CD4-positive, alpha-beta T cell treated with Interleukin-6 at 100 ng/mL for 8 hours (primary cell): ENCODE data around the gene AGPAT2.
"Not testable (repeated sequence)": the region's sequence is repeated elsewhere in the genome, so short reads cannot be mapped to it uniquely, and the experiment has no call there.

Experiments used
- DNase-seq: peaks from one replicate; pipeline ENCODE4 v3.0.0-alpha.2; 2020; ENCODE audit warnings: mixed read lengths, low spot score

The AGPAT2 gene

DNA sequence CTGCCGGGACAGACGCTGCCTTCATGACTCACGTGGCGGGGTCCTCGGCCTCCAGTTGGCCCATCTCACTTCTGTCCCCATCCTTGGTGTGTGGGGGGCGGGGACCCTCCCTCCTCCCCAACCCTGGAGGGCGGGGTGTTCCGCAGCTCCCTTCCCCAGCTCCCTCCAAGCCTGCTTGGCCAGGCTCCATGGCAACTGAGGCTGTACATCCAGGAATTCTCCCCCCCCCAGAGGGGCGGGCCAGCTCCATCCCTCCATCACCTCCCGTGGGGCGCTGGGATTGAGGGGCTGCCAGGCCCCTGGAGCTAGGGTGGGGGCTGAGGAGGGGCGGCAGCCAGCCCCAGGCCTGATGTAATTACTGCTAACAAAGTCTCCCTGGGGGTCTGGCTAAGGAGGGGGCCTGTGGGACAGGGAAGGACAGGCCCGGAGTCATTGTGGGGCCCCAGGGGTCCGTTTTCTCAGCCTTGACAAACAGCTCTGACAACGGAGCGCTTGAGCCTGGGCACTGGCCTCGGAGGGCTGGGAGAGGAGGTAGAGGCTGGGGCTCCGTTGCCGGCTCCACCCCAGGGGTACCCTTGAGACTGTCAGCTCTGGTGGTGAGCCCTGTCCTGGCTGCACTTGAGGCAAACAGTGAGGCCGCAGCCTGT lies 33.1 kb upstream of the AGPAT2 start:
- DNase-seq: no peak

GRCh38 chr9:136719195-136719880 lies 32.1 kb upstream of the AGPAT2 start:
- no peak for DNase-seq

- DNase-seq: no peak
Measured at GRCh38 chr9:136718345-136719194, 31.3 kb upstream of the AGPAT2 start.

GRCh38 chr9:136717399-136717798 lies 30.1 kb upstream of the AGPAT2 start:
- DNase-seq: no peak

- DNase-seq: no peak
Measured at GRCh38 chr9:136714893-136715274, 27.6 kb upstream of the AGPAT2 start.

DNA sequence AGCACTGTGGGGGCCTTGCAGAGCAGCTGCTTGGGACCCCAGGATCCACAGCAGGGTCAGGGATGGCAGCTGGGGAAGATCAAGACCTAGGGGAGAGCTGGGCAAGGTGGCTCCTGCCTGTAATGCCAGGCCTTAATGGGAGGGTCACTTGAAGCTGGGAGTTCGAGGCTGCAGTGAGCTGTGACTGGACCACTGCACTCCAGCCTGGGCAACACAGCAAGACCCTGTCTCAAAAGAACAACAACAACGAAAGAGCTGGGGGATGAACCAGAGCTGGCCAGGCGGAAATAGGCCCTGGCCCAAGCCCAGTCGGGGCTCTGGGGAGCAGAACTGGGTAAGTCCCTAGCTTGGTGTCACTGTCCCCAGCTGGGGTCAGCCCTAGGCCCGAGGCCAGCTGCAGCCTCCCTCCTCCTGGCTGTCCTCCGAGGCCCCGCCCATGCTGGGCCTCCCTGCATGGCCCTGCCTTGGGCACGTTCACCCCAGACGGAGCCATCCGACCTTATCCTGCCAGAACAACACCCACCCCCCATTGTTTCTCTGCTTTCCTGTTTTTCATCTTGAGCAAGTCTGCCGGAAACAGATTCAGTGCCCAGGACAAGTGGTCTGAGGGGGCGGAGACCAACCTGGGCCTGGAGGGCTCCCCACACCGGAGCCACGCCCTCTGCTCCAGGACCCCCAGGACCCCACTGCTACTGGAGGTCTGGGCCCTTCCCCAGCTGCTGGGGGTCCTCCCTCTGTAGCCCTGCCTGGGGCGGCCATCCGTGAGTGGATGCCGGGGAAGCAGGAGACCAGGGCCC lies 27.0 kb upstream of the AGPAT2 start:
- DNase-seq: no peak

DNA sequence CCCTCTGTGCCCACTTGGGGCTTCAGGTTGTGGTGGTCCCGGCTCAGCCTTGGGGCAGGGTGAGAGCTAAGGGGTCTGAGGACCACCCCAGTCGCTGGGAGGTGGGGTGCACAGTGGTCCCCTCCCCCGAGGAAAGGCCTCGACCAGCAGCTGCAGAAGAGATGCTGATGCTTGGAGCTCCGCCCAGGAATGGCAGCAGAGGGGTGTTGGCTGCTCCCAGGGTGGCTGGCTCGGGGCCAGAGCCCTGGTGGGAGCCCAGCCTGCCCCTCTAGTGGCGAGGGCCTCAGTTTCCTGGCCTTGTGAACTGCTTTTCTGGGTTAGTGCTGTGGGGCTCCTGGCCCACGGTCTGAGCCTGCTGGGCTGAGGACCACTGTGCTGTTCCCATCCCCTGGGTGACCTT lies 26.3 kb upstream of the AGPAT2 start:
- DNase-seq: no peak

DNA sequence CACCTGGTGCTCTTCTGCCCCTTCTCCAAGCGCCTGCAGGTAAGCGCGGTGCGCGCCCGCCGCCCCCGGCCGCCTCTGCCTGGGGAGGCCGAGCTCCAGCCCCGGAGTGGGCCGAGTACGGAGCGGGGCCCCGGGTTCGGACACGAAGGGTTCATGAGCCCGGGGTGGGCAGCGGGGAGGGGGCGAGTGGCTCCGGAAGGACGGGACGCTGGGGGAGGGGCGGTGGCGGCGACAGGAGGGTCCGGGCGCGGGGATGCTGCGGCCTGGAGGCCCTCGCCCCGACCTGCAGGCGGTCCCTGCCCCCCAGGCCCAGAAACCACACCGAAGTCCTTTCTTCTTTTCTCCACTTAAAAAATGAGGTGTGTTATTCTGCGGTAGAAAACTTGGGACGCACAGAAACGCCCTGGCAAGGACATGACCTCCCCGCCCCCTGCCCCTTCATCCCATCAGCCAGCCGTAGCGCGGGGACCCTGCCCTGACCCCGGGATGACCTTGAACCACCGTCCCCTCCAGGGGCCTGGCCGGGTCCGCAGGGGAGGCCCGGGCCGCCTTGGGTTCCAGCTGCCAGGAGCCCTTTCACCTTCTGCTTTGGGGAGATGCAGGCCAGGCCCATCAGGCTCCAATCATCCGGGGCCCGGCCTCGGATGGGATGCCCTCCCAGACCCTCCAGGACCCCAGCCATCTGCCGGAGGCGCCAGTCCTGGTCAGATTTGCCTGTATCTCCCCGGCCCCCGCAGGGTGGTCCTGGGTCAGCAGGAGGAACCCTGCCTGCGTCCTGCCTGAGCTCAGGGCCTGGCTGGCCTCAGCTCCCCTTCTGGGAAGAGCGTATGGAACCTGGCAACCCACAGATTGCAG lies 25.7 kb upstream of the AGPAT2 start:
- no peak for DNase-seq

DNA sequence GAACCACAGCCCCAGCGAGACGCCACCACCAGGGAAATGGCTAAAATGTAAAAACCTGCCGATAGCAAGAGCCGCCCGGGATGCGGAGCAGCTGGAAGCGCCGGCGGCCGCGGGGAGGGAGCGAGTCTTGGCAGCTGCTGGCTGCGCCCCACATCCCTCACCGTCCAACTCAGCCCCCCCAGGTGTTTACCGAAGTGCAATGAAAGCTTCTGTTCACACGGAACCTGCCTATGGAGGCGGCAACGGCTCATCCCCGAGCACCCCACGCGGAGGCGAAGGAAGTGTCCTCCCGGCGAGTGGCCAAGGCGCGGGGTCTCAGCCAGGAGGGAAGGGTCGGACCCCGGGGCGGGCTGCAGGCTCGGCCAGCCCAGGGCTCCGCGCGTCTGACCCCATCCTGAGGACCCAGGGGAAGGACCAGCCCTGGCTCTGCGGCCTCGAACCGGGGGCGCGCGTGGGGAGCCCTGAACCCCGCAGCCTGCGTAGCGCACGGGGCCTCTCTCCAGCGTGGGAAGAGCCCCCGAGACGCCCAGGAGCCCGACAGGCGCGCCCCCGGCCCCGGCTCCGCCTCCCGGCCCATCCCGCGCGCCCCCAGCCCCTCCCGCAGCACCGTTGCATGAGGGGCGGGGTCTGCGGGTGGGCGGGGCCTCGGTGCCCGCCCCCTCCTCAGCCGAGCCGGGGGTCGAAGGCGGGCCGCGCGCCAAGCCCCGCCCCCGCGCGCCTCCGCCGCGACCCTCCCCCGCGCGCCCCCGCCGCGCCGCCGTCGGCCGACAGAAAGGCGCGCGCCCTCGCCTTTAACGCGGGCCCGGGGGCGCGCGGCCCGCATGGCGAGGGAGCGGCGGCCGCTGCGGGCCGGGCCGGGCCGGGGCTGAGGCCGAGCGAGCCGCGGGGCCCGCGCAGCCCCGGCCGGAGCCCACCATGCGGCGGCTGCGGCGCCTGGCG lies 24.8 kb upstream of the AGPAT2 start, which contains the start of gene DIPK1B:
DIPK1B (plus strand) TSS at position 822 of the 939 bp plus-strand sequence; CDS start at position 916, 94 bp downstream.
- no peak for DNase-seq

DNA sequence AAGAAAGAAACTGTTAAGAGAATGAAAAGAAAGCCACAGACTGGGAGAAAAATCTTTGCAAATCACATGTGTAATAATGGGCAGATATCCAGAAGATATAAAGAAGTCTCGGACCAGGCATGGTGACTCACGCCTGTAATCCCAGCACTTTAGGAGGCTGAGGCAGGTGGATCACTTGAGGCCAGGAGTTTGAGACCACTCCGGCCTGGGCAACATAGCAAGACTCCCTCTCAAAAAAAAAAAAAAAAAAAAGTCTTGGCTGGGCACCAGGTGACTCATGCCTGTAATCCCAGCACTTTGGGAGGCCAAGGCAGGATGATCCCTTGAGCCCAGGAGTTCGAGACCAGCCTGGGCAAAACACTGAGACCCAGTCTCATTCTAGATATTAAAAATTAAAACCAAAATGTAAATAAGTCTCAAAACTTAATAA lies 24.0 kb upstream of the AGPAT2 start:
- DNase-seq: not testable (repeated sequence)

DNA sequence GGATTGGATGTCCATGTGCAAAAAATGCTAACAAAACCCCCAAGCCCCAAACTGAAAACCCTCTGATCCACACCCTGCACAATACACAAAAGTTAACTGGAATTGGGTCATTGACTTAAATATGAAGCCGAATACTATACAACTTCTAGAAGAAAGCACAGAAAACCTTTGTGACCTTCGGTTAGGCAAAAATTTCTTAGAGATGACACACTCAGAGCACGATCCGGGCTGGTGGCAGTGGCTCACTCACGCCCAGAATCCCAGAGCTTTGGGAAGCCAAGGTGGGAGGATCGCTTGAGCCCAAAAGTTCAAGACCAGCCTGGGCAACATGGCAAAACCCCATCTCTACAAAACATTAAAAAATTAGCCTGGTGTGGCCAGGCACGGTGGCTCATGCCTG lies 23.3 kb upstream of the AGPAT2 start:
- no peak for DNase-seq

DNA sequence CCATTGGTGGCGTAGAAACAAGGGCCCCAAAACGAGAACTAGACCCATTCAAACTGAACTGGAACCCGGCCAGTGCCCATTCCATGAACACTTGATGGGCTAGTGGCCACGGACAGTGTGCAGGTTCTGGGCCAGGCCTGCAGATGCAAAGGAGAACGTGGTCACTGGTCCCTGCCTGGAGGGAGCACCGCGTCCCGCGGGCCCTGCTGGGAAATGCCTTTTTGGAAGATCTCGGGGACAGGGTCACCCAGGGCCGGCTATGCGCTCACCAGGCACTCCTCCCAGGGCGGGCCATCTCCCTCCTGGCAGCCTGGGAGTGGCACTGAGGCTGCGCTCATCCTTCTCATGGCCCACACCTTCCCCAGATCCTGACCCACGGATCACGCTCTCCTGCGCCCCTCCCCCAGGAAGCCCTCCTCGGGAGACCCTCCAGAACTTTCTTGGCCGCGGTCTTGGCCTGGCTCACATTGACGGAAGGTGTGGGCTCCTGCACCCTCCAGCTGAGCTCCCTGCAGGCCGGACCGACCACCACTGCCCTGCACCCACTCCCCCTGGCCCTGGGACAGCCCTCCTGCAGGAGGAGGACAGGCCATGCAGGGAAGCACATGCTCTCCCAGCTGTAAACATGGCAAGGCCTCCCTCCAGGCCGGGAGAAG lies 22.3 kb upstream of the AGPAT2 start:
- DNase-seq: no peak

DNA sequence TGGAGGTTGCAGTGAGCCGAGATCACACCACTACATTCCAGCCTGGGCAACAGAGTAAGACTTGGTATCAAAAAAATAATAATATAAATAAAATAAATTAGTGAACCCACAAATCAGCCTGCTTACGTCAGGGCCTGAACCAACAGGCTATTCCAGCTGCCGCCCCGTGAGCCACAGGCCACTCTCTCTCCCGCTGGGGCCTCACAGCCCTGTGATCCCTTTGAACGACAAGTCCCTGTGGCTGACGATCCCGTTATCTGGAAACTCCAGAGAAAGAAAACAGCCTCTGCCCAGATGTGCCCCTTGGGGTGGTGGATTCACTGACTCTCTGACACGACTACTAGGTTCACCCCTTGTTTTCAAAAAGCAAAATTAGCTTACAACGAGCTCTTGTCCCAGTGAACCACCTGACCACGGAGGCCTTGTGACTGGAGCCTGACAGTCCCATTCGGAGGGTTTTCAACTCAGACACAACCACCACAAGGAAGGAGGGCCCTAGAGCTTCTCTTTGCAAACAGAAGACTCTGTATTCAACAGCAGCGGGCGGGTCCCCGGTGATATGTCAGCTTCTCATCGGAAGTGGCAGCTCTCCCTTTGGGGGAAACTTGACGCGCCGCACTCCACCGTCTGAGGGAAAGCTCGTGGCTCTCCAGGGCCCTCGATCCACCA lies 20.7 kb upstream of the AGPAT2 start:
- no peak for DNase-seq

DNA sequence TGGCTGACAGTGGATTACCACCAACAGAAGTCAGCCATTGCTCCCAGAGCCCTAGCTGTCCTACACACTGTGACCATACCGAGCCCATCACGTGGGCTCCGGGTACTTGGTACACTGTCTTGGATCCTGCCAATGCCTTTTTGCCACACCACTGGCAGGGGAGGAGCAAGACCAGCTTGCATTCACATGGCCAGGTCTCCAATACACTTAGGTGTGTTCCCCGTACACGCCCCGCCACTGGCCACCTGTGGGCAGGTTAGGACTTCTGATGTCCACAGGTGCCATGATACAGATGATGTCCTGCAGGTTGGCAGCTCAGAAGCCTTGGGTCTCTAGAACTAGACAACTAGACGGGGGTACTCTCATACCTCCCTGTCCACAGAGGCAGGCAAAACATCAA lies 19.8 kb upstream of the AGPAT2 start:
- DNase-seq: no peak

GRCh38 chr9:136705564-136705963 lies 18.3 kb upstream of the AGPAT2 start:
- DNase-seq: no peak

GRCh38 chr9:136704741-136705140 lies 17.5 kb upstream of the AGPAT2 start:
- DNase-seq: not testable (repeated sequence)

DNA sequence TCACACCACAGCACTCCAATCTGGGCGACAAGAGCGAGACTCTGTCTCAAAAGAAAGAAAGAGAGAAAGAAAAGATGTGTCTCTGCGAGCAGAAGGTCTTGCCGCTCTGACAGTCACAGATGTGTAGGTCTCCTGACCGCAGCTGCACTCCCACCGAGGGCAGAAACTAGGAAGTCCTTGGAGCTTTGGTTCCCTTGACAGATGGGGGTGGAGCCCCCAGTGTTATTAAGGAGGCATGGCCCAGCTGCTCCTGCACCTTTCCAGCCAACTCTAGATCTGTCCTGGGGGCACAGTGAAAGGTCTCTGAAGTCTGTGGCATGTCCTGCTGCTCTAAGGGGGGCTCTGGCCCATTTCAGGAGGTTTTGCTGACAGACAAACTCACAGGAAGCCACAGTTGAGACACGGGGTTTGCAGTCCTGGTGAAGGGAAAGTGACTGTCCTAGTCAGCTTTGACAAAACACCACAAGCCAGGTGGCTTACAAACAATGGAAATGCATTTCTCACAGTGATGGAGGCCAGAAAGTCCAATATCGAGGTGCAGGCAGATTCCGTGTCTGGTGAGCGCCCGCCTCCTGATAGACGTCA lies 16.1 kb upstream of the AGPAT2 start:
- no peak for DNase-seq

GRCh38 chr9:136701668-136702053 lies 14.4 kb upstream of the AGPAT2 start:
- DNase-seq: no peak
